NCI-H1930 (cell line): ENCODE measurements around the gene SYNGR4.
"Not testable (repeated sequence)": the region's sequence is repeated elsewhere in the genome, so short reads cannot be mapped to it uniquely, and the experiment has no call there.

ENCODE experiments used
- DNase-seq, 2 experiments: peaks; one replicate each; lab custom pipeline; 2025; lab: John Stamatoyannopoulos, UW

SYNGR4 gene, protein sequence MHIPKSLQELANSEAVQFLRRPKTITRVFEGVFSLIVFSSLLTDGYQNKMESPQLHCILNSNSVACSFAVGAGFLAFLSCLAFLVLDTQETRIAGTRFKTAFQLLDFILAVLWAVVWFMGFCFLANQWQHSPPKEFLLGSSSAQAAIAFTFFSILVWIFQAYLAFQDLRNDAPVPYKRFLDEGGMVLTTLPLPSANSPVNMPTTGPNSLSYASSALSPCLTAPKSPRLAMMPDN

DNA sequence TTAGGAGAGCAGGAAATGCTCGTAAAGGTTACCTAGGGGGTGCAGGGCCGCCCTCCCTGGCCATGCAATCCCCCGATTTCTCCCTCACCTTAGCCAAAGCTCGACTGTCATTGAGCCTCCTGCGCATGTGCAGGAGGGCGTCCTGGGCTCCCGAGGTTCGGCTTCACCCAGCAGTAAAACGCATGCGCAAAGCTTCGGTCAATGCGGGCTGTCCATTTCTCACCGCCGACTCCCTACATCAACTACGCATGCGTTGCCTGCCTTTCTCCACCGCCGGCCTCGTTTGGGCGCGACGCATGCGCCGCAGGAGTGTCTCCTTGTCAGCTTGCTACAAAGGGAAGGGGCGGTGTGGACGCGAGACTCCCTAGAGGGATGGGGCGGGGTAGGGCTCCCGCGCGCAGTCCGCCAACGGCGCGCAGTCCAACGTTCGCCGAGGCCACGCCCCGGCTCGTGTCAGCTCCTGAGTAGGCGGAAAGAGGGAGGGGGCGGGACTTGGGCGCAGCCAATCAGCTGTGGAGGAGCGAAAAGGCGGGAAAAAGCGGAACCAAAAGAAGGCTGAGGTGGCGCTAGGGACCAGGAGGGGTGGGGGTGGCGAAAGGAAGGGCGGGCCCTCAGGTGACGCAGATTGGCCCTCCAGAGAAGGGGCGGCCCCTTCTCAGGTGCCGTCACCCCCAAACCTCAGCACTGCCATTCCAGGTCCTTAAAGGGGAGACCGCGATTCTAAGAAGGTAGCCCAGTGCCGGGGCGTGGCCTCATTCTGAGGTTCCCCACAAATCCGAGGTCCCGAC lies at the start of gene SYNGR4, which contains the start of gene TMEM143:
TSS of gene SYNGR4 (plus strand) at position 558 of the 788 bp plus-strand sequence. CDS start 1,476 bp downstream, outside the sequence.
TSS of gene TMEM143 (minus strand) at position 131 of the 788 bp plus-strand sequence. CDS start at position 111, 20 bp downstream.
- peak; percentile 100 for DNase-seq

DNA sequence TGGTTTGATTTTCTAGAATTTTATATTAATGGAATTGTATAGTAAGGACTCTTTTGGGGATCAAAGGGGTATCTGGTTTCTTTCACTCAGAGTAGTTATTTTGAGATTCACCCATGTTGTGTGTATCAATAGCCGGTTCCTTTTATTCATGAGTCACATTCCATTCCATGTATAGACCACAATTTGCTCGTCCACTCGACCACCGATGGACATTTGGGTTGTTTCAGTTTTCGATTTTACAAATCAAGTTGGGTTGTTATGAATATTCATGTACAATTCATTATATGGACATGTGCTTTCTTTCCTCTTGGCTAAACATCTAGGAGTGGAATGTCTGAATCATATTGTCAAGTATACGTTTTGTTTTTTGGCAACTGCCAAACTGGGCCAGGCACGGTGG lies 48.5 kb upstream of the SYNGR4 start:
- DNase-seq: no peak

DNA sequence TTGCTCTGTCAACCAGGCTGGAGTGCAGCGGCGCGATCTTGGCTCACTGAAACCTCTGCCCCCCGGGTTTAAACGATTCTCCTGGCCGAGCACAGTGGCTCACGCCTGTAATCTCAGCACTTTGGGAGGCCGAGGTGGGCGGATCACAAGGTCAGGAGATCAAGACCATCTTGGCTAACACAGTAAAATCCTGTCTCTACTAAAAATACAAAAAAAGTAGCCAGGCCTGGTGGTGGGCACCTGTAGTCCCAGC lies 46.5 kb upstream of the SYNGR4 start:
- not testable (repeated sequence) for DNase-seq

DNA sequence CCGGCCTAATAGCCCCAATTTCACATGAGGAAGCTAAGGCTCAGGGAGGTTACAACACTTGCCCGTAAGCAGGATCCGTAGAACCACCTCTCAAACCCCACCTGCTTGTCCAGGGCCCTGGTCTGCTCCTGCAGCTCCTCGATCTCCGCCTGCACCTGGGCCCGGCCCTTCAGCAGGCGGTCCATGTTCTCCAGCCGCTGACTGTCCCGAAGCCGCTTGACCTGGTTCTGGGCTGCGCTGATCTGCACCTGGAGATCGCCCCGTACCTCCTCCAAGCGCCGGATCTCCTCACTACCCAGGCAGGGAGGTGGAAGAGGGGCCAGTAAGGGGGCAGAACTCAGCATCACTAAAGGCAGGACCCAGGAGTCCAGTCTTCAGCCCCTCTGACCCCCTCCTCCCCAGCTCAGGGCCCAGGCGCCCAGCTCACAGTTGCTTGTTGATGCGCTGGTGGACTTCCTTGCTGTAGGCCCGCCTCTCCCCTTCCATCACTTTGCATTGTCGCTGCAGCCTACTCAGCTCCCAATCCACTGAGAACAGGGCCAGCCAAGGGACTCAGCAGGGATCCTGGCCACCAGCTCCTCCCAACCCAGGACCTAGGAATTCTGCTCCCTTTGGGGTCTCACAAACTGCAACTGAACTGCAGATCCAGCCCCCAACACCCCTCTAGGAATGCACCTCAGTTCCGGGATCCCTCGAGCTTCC lies 45.7 kb upstream of the SYNGR4 start:
- DNase-seq: no peak

DNA sequence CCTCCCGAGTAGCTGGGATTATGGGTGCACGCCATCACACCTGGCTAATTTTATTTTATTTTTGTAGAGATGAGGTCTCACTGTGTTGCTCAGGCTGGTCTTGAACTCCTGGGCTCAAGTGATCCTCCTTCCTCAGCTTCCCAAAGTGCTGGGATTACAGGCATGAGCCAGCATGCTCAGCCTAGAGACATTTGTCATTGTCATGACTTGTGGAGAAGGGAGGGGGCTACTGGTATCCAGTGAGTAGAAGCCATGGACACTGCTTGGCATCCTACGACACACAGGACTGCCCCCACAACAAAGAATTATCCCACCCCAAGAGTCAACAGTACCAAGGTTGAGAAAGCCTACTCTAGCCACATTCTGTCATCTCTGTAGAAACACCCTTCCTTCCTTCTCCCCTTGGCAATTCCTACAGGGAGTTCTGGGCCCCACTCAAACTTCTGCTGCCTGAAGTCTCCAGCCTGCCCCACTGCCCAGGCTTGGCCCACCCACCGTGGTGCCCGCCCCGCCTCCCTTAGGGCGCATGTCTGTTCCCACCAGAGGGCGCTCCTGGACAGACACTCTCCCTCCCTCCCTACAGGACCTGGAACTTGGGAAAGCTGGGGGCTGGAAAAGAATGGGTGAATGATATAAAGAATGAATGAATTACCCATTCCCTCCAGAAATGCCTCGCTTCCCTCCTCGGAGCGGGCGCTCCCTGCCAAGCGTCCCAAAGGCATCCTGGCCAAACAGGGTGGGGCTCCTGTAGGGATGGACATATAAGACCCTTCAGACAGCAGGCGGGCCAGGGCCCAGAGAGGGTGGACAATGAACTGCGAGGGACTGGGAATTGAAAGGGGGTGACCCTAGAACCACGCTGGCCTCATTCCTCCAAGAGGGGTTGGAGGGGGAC lies 44.3 kb upstream of the SYNGR4 start:
- DNase-seq: peak; percentile 69 to 76

DNA sequence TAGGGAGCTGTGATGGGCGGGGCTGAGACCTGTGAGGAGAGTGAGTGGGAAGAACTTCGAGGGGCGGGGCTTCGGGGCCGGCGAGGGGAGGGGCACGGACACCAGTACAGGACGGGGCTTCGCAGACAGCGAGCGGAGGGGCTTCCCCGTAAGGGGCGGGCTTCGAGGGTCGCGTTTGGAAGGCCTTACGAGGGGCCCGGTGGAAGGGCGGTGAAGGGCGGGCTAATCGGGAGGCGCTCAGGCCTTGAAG lies 42.9 kb upstream of the SYNGR4 start:
- peak; percentile 89 to 90 for DNase-seq

DNA sequence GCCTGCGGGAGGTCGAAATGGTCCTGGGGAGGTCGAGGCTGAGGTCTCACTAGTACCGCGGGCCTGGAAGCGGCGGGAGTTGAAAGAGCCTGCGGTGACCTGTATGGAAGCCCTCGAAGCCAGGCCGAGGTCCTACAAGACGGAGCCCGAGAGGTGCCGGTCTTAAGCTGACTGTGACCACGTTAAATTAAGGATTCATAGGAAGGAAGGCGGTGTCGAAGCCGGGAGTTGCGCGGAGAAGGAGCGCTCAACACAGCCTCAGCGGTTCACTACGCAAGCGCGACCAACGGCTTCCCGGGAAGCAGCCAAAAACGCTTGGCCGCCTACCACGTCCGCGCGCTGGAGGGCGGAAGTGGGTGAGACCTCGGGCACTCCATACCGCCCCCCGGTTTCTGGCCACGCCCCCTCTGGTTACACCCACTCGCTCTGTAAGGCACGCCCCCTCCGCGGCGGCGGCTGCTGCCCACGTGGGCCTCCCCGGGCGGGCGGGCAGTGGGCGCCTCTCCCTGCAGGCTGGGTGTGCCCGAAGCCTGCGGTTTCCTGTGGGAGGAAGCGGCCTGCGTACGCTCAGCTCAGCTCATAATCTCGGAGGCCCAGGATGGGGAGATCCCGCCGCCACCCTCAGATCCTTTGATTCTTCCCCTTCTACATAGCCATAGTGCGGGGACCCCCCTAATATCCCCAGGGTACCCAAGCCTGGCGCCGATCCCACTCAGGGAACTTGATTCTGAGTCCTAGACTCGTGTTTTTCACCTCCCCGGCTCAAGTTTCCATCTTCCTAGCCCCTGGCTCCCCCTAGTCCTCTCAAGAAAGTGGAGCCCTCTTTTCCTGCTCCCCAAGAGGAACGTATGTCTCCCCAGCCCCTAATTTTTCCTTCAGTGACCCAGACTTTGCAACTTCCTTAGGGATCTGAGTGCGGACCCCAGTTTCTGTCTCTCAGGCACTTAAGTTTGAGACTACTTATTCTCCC lies 42.3 kb upstream of the SYNGR4 start:
- DNase-seq: peak; percentile 94 to 97

DNA sequence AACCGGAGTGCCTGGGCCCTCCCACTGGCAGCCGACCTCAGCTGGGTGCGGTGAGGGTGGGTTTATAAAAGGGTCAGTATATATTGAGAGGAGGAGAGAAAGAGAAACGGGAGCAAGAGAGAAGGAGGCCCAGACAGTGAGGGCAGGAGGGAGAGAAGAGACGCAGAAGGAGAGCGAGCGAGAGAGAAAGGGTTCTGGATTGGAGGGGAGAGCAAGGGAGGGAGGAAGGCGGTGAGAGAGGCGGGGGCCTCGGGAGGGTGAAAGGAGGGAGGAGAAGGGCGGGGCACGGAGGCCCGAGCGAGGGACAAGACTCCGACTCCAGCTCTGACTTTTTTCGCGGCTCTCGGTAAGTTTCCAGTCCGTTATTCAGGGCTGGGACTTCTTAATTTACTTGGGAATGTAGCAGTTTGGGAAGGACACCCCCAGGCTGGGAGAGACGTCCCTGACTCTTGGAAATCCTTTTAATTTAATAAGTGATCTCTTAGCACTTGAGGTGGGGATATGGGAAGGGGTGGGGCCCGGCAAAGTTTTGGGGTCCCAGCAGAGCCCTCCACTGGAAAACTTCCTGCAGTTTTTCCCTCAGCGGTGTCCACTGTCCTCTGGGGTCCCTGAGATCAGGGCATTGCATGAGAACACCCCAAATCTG lies 38.8 kb upstream of the SYNGR4 start, which contains the start of gene EMP3:
TSS of gene EMP3 (plus strand) at position 288 of the 646 bp plus-strand sequence. CDS start 1,293 bp downstream, outside the sequence.
- no peak for DNase-seq

DNA sequence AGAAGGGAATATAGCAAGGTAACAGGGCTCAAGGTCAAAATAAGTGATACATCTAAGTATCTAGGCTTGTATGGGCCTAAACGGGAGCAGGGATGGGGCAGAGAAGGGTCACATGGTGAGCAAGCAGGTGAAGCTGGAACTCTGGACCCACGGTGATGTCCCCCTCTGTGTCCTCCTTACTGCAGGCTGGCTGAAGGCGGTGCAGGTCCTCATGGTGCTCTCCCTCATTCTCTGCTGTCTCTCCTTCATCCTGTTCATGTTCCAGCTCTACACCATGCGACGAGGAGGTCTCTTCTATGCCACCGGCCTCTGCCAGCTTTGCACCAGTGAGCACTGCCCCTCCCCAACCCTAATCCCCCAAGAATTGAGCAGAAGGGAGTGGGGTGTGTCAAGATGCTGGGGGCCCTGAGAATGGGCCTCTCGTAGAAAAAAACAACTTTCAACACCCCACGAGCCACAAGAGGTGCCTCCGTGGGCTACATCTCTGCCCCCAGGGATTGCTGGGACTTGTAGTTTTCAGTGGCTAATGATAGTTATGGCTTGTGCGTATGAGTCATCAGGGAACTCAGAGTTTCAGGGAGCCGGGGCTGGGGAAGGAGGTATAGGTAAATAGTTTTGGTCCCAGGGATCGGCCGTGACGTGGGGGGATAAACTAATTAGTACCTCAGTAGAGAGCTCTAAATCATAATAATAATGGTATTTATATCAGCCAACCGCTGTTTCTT lies 34.8 kb upstream of the SYNGR4 start:
- no peak for DNase-seq

DNA sequence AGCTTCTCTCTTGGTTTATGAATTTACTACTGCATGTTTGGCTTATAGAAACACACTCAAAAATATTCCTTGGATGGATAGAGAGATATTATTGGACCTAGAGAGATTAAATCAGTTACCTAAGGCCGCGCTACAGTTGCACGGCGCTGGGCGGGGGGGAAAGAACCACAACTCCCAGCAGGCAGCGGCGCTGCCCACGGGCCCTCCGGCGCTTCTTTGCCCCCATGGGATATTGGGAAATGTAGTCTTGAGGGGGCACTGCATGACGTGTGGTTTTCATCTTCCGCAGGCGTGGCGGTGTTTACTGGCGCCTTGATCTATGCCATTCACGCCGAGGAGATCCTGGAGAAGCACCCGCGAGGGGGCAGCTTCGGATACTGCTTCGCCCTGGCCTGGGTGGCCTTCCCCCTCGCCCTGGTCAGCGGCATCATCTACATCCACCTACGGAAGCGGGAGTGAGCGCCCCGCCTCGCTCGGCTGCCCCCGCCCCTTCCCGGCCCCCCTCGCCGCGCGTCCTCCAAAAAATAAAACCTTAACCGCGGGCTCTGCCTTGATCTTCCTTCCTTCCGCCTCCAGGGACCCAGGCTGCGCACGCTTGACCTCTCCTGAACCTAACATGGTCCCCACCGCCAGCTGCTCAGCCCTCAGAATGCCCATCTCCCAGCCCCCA lies 34.0 kb upstream of the SYNGR4 start:
- DNase-seq: peak; percentile 96 to 99

DNA sequence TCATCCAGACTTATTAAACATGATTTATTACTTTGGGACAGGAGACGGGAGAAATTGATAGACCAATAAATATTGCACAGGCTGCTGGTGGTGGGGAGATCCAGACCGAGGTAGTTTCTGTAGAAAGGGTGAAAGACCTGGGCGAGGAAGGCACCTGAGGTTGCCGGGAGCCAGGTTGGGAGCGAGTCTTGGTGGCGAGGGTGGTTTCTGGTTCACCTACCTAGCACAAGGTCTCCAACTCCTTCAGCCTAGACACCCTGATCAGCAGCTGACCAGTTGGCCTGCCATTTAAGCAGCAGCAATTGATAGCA lies 31.9 kb upstream of the SYNGR4 start:
- DNase-seq: no peak

DNA sequence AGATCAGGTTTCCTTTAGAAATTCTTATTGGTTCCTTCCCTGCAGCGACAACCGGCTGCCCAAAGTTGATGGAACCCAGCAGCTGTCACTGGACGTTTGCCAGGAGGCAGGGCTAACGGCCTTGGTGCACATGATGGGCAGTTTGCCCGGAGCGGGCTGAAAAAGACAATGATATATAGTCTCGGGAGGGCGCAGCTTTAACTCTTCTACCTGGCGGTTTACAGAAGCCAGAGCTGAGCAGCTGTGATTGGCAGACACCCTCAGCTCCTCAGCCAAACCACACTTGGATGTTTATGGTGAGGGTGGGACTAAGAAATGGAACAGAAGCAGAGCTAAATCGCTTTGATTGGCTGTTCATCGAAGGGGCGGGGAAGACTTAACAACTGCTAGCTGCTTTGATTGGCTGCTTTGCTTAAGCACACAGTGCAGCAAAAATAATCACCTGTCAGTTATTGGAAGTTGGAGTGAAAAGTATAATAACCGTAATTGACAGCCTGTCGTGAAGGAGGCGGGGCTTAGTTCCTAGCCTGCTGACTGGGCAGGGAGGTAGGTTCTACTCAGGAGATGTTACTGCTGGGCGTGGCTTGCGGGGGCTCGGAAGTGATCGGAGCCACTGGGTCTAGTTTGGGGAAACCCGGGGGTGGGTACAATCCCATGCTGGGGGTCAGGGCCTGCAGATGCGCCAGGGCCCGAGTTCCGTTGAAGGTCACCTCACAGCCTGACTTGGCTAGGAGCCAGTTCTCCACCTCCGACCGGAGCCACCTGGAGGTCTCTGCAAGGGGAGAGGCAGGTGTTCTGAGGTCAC lies 31.3 kb upstream of the SYNGR4 start:
- peak; percentile 96 to 97 for DNase-seq

DNA sequence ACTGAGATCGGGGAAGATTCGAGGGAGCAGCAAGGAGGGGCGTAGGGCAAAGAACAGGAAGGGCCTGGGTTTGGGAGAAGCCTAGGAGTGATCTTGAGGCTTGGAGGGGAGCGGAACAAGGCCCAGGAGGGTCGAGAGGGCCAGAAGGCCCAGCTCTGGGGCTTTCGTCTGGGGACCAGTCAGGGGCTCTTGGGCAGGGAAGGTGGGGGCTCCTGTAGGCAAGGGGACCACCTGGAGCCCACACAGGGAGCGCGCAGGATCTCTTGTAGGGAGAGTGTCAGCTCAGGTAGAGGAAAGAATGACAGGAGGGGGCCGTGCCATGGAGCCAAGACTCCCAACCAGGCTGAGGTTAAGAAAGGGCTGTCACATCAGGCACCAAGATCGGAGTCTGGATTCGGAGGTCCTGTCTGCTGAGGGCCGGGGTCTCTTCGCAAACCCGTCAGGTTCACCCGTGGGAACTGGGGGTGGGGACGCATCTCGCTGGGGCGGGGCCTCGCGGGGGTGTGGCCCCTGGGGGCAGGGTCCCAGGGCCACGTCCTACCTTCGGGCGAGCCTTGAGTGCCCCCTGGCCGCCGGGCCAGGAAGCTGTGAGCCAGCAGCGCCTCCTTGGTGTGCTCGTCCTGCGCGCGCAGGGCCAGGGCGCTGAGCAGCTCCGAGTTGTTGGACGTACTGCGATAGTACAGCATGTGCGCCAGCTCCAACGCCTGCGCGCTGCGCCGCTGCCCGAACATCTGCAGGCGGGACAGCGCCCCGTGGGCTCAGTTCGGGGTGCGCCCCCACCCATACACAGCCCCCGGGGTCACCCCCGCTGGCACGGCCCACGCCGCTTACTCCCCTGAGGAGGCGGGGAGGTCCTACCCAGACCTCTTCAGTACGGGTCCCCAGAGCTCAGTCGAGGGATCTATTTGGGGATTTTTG lies 30.4 kb upstream of the SYNGR4 start:
- DNase-seq: peak; percentile 90 to 95

DNA sequence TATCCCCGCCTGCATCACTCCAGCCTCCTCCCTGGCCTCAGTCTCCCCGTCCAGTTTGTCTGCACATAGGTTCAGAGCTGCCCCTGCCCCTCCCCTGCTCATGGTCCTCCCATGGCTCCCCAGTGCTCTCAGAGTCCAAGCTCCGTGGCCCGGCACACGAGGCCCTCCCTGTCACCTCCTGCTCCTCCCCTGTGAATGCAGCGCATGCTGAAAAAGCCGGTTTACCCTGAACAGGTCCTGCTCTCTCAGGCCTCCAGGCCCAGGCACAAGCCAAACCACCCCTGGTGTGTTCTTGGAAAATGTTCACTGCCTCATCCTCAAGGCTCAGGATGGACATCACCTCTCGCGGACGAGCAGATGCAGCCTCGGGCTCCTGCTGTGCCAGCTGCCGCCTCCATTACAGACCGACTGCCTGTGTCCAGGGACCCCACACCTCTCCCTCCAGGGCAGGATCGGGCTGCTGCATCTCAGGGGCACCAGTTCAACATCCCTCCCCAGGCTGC lies 25.9 kb upstream of the SYNGR4 start:
- no peak for DNase-seq

DNA sequence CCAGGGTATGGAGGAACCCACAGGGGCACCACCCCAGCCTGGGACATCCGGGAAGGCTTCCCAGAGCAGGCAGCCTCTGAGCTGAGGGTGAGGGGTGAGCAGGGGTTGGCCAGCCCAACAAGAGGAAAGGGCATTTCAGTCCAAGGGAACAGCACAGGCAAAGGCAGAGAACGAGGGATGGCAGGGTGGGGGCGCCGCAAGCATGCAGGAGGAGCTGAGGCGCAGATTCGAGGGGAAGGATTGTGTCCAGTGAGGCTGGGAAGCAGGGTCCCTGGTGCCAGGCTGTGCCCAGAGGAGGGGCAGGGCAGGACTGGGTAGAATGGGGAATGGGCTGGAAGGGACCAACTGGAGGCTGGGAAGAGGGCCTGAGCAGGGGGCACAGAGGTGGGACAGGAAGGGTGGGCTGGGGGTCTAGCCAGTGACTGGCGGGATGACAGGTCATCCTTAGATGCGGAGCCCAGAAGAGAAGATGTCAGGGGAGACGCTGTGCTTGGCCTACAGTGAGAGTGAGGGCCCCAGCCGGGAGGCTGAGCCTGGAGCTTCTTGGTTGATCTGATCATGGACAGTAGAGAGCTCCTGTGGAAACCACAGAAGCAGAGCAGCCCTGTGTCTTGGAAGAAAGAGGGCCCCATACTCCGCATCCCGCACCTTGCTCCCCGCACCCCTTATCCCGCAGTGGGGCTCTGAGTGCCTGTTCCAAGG lies 25.2 kb upstream of the SYNGR4 start:
- DNase-seq: no peak

DNA sequence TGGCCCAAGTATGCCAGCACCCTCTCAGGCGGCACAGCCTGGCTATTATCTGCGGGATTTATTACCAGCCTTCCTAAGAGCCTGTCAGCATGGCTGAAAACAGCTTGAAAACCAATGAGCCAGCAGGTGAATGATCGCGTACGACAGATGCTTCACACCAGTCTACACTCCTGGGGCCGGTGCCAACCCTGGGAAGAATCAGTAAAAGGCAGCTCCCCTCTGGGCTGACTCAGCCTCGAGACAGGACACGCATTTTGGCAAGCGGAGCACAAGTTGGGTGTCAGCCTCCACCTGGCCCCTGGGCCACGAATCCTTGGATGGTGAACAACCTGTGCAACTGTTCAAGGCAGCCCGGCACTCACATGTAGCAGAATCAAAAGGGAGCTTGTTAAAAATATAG lies 23.2 kb upstream of the SYNGR4 start:
- DNase-seq: no peak
